Measurements from ENCODE around the gene TRAPPC3.
A peak's percentile ranks its signal among the peaks of the same experiment; 100 is the strongest.

GRCh38 chr1:36096500-36097432, 52.5 kb downstream of the TRAPPC3 start:
- TF ChIP-seq CTCF (IDR thresholded peaks at IDR 0.05; ENCODE audit: borderline replicate concordance, extremely low read depth, low read length, poor library complexity, severe bottlenecking) (peak; percentile 48), EZH2 (IDR thresholded peaks at IDR 0.05; ENCODE audit: borderline replicate concordance, low read depth, low read length, severe bottlenecking) (no peak)
